Epithelial cell of esophagus (primary cell): ENCODE data around the gene GPX1.

ENCODE experiments used
- DNase-seq: peaks from one replicate; pipeline ENCODE4 v3.0.0; 2010; ENCODE audit warnings: low read depth
- H3K4me3 ChIP-seq: 2 replicates; pipeline ENCODE4 v1.5.1; 2011; ENCODE audit warnings: mild to moderate bottlenecking, low read length, control low read depth
- CTCF ChIP-seq: IDR thresholded peaks from 2 replicates; pipeline ENCODE4 v1.5.1; 2011; ENCODE audit warnings: low read depth, mild to moderate bottlenecking, low read length, control low read depth, inconsistent platforms; ENCODE audit not compliant: insufficient read depth; ENCODE audit errors: missing control alignments

The GPX1 gene

GRCh38 chr3:49389297-49389696, 31.1 kb upstream of the GPX1 start:
- no peak for TF ChIP-seq CTCF
- no peak overlapping the region for H3K4me3 ChIP-seq
- no peak for DNase-seq

GRCh38 chr3:49388289-49388820, 30.2 kb upstream of the GPX1 start:
- peak; percentile 48 for DNase-seq
- no peak overlapping the region for H3K4me3 ChIP-seq
- TF ChIP-seq CTCF = no peak

GRCh38 chr3:49387721-49388120, 29.6 kb upstream of the GPX1 start:
- no peak overlapping the region for H3K4me3 ChIP-seq
- DNase-seq = peak; percentile 77
- no peak for TF ChIP-seq CTCF

- TF ChIP-seq CTCF = no peak
- DNase-seq = no peak
- no peak overlapping the region for H3K4me3 ChIP-seq
These were observed 28.1 kb upstream of the GPX1 start for GRCh38 chr3:49386056-49386756.

GRCh38 chr3:49385617-49386016, 27.5 kb upstream of the GPX1 start:
- H3K4me3 ChIP-seq = no peak overlapping the region
- TF ChIP-seq CTCF = no peak

GRCh38 chr3:49383387-49383786, 25.2 kb upstream of the GPX1 start:
- DNase-seq = no peak
- no peak for TF ChIP-seq CTCF
- H3K4me3 ChIP-seq = no peak overlapping the region

More at GRCh38 chr3:49385617-49386016, 27.5 kb upstream of the GPX1 start:
- no peak for DNase-seq
